ENCODE results near the gene SYT10.
A peak's percentile ranks its signal among the peaks of the same experiment; 100 is the strongest.
"Not testable (repeated sequence)": the region's sequence is repeated elsewhere in the genome, so short reads cannot be mapped to it uniquely, and the experiment has no call there.

Gene SYT10, protein sequence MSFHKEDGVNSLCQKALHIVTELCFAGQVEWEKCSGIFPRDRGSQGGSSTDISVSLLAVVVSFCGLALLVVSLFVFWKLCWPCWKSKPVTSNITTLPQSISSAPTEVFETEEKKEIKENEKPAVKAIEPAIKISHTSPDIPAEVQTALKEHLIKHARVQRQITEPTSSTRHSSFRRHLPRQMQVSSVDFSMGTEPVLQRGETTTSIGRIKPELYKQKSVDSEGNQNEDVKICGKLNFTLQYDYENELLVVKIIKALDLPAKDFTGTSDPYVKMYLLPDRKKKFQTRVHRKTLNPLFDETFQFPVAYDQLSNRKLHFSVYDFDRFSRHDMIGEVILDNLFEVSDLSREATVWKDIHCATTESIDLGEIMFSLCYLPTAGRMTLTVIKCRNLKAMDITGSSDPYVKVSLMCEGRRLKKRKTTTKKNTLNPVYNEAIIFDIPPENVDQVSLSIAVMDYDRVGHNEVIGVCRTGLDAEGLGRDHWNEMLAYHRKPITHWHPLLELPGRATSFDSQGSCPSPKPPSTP

DNA sequence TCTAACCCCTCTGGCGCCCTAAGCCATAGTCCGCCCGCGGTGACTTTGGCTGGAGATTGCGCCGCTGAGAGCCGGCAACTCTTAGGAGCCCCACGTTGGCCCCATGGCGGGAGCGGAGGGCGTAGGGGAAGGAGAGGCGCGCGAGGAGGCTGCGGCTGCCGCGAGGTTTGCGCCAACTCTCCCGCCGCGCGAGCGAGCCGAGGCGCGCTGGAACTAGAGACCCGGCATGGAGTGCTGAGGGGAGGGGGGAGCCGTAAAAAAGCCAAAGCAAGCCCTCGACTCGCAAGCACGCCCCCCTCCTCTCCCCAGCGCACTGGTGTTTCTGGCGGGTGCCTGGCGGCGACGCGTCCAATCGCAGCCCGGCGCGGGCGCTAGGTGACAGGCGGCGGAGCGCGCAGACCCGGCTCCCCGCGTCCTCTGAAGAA, at the start of gene SYT10:
Gene SYT10 (minus strand): TSS at position 233 of the 425 bp plus-strand sequence. CDS start 297 bp downstream, outside the sequence.
- DNase-seq: peak; percentile 74

DNA sequence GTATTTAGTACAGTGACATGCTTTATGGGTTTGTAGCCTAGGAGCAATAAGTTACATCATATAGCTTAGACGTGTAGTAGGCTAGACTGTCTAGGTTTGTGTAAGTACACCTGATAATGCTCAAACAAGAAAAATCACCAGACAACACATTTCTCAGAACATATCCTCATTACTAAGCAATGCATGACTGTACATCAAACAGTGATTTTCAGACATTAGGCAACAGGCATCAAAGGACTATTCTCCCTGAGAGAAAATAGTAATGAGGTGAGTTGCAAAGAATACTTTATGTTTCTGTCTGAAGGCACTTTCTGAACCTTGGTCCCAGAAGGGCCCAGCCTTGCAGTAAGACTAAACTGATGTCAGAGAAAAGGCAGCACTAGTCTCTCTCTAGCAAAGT, 48.4 kb upstream of the SYT10 start:
- DNase-seq: no peak

DNA sequence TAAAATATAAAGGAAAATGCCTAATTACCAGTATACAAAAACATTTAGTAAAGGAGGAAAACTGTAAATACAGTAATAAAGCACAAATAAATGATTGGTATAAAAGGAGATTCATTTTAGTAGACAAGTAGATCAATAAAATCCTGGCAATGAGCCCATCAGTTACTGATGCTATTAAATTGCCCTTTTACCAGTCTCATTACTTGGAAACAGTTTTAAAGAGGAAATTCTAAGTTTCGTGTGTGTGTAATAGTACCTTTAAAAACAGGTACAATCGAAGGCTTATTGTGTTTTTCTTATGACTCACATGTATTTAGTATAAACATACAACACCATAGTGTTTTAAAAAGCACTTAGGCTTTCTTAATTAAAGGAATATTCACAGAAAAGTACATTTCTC, 46.4 kb upstream of the SYT10 start:
- DNase-seq: peak; percentile 42

DNA sequence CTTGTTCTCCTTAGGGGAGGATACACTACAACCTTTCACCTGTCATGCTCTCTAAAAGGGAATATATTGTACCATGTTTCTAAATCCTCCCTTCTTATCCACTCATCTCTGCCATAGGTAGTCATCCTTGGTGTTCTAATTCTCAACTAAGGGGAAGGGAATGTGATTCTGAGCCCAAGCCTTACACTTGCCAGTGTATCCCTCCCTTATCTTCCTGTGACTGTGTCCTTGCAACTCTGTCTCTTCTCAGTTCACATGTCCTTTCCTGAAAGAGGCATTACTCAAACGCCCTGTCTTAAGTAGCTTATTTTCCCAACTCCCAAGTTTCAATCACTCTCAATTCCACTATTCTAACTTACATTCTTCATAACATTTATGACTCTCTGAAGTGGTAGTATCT, 44.5 kb upstream of the SYT10 start:
- DNase-seq: no peak

DNA sequence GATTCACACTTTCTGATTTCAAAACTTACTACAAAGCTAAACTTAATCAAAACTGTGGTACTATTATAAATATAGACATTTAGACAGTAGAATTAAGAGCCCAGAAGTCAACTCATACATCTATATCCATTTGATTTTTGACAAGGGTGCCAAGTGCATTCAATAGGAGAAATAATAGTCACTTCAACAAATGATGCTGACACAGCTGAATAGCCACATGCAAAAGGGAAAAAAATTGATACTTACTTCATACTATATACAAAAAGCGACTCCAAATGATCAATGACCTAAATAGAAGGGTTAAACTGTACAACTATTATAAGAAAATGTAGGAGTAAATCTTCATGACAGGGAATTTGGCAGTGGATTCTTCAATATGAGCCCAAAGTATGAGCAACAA, 40.7 kb upstream of the SYT10 start:
- no peak for DNase-seq

DNA sequence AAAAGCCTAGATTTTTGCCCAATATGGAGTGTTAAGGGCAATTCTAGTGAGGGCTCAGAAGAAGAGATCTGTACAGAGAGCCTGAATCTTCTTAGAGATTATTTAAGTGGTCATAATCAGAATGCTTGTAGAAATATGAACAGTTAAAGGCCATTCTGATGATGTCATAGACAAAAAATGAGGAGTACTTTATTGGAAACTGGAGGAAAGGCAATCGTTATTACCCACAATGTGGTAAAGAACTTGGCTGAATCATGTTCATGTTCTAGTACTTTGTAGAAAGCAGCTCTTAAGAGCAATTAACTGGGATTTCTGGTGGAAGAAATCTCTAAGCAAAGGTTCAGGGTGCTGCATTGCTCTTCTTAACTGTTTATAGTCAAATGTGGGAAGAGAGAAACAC, 36.4 kb upstream of the SYT10 start:
- no peak for DNase-seq

DNA sequence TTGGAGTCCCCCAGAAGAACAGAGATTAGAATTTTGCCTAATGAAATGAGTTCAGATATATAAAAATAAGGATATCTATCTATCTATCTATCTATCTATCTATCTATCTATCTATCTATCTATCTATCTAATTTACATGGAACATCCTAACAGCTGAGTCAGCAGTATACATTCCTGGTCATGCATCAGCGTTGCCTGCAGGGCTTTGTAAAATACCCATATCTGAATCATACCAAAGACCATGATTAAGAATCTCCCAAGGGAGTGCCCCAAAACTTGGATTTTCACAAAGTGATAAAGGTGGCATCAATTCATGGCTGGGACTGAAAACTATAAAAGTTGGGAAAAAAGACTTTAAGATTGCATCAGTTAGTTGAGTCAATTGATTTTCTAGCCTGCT, 32.7 kb upstream of the SYT10 start:
- no peak for DNase-seq

DNA sequence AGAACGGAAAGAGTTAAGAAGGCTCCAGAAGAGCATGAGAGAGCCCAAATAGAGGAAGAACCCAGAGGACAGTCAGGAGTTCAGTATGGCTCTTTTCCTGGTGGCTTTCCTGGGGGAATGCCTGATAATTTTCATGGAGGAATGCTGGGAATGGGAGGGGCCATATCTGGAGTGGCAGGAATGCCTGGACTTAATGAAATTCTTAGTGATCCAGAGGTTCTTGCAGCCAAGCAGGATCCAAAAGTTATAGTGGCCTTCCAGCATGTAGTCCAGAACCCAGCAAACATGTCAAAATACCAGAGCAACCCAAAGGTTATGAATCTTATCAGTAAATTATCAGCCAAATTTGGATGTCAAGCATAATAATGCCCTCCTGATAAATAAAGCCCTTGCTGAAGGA, 15.5 kb upstream of the SYT10 start:
- DNase-seq: no peak

DNA sequence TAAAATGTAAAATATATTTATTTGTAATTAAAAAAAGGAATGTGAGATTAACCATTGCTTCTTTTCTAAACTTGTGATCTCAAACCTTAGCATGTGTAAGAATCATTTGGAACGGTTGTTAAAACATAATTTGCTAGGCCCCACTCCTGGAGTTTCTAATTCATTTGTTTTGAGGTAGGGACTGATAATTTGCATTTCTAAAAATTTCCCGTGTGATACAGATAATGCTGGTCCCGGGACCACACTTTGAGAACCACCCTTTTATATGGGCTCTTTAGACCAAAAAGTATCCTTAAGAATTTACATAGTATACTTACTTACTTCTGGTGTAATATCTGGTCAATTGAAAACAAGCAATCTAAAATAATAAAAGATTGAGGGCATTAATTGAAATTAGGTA, 10.9 kb upstream of the SYT10 start:
- DNase-seq: no peak

DNA sequence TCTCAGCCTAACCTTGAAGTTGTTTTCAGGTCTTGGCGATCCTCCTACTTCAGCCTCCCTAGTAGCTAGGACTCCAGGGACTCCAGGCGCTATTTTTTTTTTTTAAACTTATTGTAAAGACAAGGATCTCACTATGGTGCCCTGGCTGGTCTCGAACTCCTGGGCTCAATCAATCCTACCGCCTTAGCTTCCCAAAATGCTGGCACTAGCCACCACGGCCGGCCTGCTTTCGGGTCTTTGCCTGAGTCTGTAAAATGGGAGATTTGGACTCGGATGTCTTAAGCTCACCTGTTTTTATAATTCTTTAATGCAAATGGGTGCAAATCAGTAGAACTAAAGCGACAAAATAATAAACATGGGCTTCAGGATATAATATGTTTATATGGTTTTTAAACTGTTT, 858 bp upstream of the SYT10 start:
- no peak for DNase-seq

DNA sequence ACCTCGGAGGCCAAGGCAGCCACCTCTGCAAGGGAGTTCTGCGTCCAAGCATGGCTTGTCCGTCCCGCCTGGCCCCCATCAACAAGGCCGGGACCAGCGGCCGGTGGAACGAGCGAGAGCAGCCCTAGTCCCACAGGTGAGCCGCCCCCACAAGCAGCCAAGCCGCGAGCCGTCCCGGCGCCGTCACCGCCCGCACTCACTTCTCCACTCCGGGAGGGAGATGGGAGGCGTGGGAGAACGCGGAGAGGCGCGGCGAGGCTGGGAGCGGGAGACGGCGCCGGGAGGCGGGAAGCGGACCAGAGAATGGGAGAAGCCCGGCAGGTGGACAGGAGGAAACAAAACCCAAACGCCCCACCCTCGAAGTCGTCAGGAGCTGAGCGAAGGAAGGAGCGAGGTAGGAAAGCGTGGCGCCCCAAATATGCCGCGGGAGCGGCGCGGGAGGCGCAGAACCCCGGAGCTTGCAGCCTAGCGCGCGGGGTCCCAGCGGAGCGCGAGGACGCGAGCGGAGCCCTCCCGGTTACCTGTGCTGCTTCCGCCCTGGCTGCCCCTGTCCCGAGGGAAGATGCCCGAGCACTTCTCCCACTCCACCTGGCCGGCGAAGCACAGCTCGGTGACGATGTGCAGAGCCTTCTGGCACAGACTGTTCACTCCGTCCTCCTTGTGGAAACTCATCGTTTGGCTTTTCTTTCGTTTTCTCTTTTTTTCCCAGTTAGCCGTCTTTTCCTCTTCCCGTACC, 600 bp downstream of the SYT10 start:
- DNase-seq: peak; percentile 56

DNA sequence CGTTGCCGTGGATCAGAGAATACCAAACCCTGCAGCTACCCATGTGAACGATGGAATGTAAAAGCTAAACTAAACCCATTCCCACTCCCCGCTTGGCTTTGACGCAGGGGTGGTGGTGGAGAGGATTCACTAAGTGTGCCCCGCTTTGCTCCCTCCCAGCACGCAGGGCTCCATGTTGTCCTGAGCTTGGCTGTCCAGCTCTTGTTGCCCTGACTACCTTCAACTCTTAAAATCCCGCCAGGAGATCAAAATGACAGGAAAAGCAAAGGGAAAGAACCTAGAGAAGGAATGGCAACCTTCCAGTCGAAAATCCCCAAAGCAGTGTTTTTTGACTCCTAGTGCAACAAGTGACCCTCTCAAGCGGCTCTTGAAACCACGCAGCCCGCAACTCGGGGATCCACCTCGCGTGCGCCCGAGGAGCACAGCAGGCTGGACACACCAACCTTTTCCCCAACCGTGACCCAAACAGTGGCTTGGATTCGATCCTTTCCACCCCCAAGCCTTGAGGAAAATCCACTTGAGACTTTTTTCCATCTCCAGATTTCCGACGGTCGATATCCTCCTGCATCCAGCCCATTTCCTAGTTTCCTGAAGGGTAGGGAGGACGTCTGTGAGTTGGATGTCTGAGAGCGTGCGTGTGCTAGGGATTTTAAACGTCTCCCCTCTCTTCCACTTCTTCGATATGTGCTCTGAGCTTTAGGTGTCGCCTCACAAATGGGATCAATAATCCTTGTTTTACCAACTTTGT, 1.4 kb downstream of the SYT10 start:
- peak; percentile 9 for DNase-seq

DNA sequence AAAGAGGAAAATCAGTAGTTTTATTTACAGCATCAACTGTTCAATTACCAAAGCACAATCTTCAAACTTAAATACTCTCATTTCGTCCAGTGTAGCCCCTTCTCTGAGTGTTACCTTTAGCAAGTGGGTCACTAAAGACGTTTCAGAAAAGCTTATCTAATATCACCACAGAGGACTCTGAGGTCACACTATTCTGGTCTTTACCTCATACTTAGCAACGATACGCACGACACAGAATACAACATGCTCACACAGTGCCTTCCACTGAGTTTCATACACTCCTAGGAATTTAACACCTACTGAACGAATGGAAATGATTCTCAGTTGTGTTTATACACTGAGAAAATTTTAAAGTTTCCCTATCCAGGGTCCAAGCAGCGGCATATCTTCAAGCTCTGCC, 2.0 kb downstream of the SYT10 start:
- no peak for DNase-seq

DNA sequence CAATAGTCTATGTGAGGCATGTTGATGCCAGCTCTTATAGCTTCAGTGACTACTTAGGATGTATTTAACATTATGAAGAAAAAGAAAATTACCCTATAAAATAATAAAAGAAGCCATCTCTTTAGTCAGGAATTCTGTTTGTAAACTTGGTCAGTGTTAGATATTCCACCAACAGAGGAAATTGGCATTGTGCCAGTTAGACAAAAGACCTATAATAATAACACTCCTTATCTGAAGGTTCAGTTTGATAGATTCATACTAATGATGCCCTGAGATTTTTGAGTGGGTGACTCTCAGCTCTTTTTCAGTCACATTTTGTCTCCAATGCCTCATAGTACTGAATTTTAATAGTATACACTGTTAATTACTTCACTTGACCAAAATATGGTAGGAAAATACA, 6.6 kb downstream of the SYT10 start:
- peak; percentile 41 for DNase-seq

DNA sequence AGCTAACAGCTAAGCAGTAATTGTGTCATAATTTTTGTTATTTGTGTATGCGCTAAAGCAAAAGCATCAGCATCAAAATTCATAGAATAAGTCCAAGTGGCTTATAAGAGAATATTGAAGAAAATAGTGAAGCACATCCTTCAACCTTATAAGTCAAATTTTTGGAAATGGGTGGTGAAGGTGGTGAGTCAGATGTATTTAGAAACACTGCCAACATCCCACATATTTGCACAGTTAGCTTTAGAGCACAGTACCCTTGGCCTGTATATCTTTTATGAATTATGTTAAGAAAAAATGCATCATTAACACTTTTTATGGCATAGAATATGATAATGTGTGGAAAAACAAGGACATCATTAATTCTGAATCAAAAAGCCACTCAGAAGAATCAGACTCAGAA, 8.0 kb downstream of the SYT10 start:
- DNase-seq: no peak

DNA sequence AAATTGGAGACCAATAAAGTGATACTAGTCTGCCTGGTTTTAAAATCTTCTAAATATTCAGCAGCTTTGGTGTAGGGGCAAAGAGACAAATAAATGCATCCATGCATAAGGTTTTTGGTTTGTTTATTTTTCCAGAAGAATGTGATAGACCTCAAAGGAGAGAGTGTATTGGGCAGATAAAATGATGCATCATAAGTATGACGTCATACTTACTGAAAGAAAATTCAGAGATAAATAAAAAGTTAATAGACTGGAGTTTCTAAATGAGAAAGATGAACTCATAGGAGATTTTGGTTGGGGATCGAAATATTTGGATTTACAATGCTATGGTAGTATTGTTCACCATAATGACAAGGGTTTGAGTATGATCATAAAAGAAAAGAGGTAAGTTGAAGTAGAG, 10.2 kb downstream of the SYT10 start:
- DNase-seq: no peak

DNA sequence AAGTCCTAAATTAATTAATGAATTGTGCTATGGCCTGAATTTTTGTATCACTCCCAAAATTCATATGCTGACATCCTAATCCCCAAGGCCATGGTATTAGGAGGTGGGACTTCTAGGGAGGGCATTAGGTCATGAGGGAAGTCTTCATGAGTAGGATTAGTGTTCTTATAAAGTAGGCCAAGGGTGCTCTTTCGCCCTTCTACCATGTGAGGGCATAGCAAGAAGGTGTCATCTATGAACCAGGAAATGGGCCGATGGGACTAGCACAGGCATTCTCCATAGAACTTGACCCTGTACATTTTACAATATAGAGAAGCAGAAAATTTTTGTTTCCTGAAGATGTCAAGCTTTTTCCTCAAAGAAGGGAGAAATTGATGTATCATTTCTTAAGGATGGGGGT, 12.5 kb downstream of the SYT10 start:
- DNase-seq: peak; percentile 3

DNA sequence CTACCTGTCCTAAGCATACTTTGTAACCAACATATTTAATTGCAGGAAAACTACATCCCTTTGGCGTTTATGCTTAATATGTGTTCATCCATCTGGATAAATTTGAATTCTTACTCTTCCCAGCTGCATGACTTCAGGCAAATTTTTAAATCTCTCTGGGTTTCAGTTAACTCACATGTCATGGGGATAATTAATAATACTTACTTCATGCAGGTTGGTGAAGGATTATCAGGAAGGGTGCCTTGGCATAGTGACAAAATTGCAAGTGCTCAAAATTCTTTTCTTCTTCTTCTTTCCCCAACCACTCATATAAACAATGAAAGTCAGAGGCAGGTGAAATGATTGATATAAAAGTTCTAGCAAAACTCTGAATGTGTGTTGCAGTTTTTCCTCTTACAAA, 15.9 kb downstream of the SYT10 start:
- DNase-seq: no peak

DNA sequence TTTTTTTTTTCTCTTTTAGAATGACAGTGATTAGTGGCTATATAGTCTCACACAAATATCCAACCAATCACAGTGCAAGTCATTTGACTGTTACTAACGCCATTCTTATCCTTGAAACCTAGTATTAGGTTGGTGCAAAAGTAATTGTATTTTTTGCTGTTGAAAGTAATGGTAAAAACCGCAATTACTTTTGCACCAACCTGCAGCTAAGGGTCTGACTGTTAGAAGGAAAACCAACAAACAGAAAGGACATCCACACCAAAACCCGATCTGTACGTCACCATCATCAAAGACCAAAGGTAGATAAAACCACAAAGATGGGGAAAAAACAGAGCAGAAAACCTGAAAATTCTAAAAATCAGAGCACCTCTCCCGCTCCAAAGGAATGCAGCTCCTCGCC, 27.2 kb downstream of the SYT10 start:
- DNase-seq: not testable (repeated sequence)

DNA sequence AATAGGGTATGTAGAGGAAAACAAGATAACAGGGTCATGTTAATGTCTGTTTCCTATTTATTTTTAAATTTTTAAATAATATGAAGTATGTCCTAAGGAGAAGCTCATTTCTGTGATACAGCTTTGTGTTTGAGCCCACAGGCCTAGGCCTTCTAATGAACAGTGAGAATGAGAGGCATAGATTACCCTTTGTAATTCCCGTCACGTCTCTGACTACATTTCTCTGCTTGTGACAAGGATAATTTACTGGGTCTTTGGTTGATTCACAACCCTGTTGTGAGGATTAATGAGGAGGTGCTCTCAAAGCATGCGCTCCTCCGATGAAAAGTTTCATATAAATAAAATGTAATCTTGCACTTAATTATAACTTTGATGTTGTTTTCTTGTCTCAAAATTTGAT, 56.1 kb downstream of the SYT10 start:
- DNase-seq: no peak

DNA sequence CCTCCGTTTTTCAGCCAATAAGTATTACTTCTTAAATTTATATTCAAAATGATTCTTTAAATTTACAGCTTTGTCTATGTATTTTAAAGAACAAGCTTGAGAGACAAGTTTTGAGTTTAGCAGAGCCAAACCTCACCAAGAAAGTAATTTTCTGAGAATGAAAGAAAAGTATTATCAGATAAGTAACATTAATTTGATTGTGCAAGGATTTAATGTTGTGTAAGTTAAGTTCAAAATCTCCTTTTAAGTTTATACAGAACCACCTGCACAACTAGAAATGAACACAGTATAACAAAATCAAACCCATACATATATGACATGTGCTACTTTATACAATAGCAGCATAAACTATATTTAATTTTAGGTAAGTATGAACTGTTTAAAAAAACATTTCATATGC, 63.5 kb downstream of the SYT10 start:
- no peak for DNase-seq

DNA sequence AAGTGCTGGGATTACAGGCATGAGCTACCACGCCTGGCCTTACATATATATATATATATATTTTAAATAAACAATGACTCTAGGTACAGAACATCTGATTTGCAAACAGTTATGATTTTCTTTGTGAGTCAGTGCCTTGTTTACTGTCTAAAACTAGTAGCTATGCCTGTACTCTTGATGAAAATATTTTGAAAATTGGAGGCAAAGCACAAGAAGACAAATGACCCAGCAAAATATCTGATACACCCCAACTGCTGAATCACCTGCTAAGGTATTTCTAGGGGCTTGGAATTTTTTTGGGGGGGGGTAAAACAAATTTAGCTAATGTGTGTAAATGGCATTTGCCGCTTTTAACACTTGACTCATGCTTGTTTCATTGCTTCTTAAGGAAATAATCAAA, 69.3 kb downstream of the SYT10 start:
- DNase-seq: no peak

DNA sequence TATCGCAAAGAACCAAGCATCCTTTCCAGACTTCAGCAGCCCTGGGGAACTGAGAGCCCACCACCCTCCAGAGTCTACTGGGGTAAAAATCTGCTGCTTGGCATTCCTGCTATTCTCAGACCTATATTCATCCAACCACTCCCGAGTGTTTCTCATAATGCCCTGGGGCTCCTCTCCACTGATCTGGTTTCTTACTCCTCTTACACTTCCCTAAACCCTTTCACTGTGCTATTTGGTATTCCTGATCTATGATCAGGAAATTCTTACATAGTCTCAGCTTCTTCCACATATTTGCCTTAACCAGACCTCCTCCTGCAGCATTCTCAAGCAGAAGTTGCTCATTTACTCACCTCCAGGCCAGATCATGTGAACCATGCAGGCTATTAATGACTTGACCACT, 82.4 kb downstream of the SYT10 start:
- no peak for DNase-seq

DNA sequence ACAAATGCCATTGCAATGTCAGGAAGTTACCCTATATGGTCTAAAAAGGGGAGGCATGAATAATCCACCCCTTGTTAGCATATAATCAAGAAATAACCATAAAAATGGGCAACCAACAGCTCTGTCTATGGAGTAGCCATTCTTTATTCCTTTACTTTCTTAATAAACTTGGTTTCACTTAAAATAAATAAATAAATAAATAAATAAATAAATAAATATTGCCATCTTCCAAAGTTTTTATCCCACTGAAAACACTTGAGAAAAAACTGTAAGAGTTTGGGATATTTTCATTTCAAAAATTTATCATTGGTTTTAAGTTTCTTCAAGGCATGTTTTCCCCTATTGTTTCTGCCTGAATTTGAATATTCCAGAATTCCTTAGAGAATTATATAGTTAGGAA, 89.8 kb downstream of the SYT10 start:
- no peak for DNase-seq

Measured in NCI-H1105 (cell line).